Mesendoderm (in vitro differentiated cells): ENCODE data around the gene LRRC56.

Source experiments
- DNase-seq: peaks from one replicate; pipeline ENCODE4 v3.0.0; 2013
- H2AK5ac ChIP-seq: 2 replicates; pipeline ENCODE4 v1.6.1; 2013; ENCODE audit warnings: low read length, inconsistent platforms
- H2BK120ac ChIP-seq: 2 replicates; pipeline ENCODE4 v1.6.1; 2013; ENCODE audit warnings: low read depth, mild to moderate bottlenecking, low read length, moderate library complexity, mixed read lengths
- H2BK15ac ChIP-seq: replicated peaks from 2 replicates; pipeline ENCODE4 v1.6.1; 2013; ENCODE audit warnings: low read depth, mild to moderate bottlenecking, moderate library complexity
- H2BK5ac ChIP-seq: 2 replicates; pipeline ENCODE4 v1.6.1; 2013; ENCODE audit warnings: low read length, inconsistent platforms
- H3K18ac ChIP-seq: 2 replicates; pipeline ENCODE4 v1.6.1; 2013; ENCODE audit warnings: mild to moderate bottlenecking, low read length, mixed read lengths
- H3K23ac ChIP-seq: one replicate; pipeline ENCODE4 v1.6.1; 2013; ENCODE audit warnings: low read length
- H3K27ac ChIP-seq: 2 replicates; pipeline ENCODE4 v1.5.1; 2013; ENCODE audit warnings: low read depth, mild to moderate bottlenecking, inconsistent platforms, low read length, moderate library complexity
- H3K27me3 ChIP-seq: 2 replicates; pipeline ENCODE4 v1.6.1; 2013; ENCODE audit warnings: low read length, control low read depth, mild to moderate bottlenecking, inconsistent platforms; ENCODE audit not compliant: insufficient read depth, poor library complexity
- H3K36me3 ChIP-seq: 2 replicates; pipeline ENCODE4 v1.6.1; 2013; ENCODE audit warnings: low read length, inconsistent platforms; ENCODE audit not compliant: control insufficient read depth, insufficient read depth
- H3K4ac ChIP-seq: one replicate; pipeline ENCODE4 v1.6.1; 2013; ENCODE audit warnings: low read depth, mild to moderate bottlenecking, low read length, moderate library complexity
- H3K4me1 ChIP-seq: 2 replicates; pipeline ENCODE4 v1.6.1; 2013; ENCODE audit warnings: low read depth, low read length, inconsistent platforms; ENCODE audit not compliant: control insufficient read depth
- H3K4me2 ChIP-seq: 2 replicates; pipeline ENCODE4 v1.6.1; 2013; ENCODE audit warnings: low read length
- H3K4me3 ChIP-seq: 2 replicates; pipeline ENCODE4 v1.5.1; 2013; ENCODE audit warnings: mild to moderate bottlenecking, low read length
- H3K56ac ChIP-seq: one replicate; pipeline ENCODE4 v1.6.1; 2013; ENCODE audit warnings: low read length
- H3K79me1 ChIP-seq: 2 replicates; pipeline ENCODE4 v1.6.1; 2013; ENCODE audit warnings: low read length, inconsistent platforms
- H3K79me2 ChIP-seq: 2 replicates; pipeline ENCODE4 v1.6.1; 2013; ENCODE audit warnings: mild to moderate bottlenecking, low read length; ENCODE audit not compliant: control insufficient read depth, insufficient read depth
- H3K9ac ChIP-seq: 2 replicates; pipeline ENCODE4 v1.6.1; 2013; ENCODE audit warnings: low read length, inconsistent platforms
- H4K5ac ChIP-seq: one replicate; pipeline ENCODE4 v1.6.1; 2013; ENCODE audit warnings: low read length
- H4K8ac ChIP-seq: one replicate; pipeline ENCODE4 v1.6.1; 2013; ENCODE audit warnings: low read depth, mild to moderate bottlenecking, control low read depth, low read length, moderate library complexity
- WGBS: extraction: QIAGEN DNeasy Blood & Tissue Kit; methylation state at CpG from one replicate; pipeline ENCODE4 v1.1.7; 2013; ENCODE audit warnings: low lambda C conversion rate, missing lambda C conversion rate; ENCODE audit not compliant: insufficient coverage; ENCODE audit errors: extremely low coverage; 5-methylcytosine and 5-hydroxymethylcytosine counted together

LRRC56 gene

GRCh38 chr11:554428-555226 lies 17.3 kb downstream of the LRRC56 start:
- peaks cover 10% of the 10 kb centered on the region for H3K27me3 ChIP-seq
- no peak overlapping the region for H4K5ac ChIP-seq
- H3K4me2 ChIP-seq = peak overlapping the region; percentile 20
- H3K4me1 ChIP-seq = no peaks in the 10 kb centered on the region
- no peak overlapping the region for H2BK120ac ChIP-seq
- no peak overlapping the region for H3K9ac ChIP-seq
- H2BK15ac ChIP-seq = no peak overlapping the region
- peak; percentile 89 for DNase-seq
- H3K18ac ChIP-seq = no peak overlapping the region
- H3K79me2 ChIP-seq = no peaks in the 10 kb centered on the region
- no CpG with 5 or more reads among the region's 60 CpGs for WGBS
- H2BK5ac ChIP-seq = no peak overlapping the region
- no peak overlapping the region for H3K23ac ChIP-seq
- H3K4ac ChIP-seq = no peak overlapping the region
- H3K4me3 ChIP-seq = no peak overlapping the region
- H3K36me3 ChIP-seq = no peaks in the 10 kb centered on the region
- no peak overlapping the region for H3K56ac ChIP-seq
- no peak overlapping the region for H2AK5ac ChIP-seq
- H4K8ac ChIP-seq = no peak overlapping the region
- H3K79me1 ChIP-seq = no peaks in the 10 kb centered on the region
- H3K27ac ChIP-seq = no peak overlapping the region

- peak overlapping the region; percentile 79 for H3K56ac ChIP-seq
- no CpG with 5 or more reads among the region's 57 CpGs for WGBS
- no peak overlapping the region for H3K23ac ChIP-seq
- H3K4ac ChIP-seq = no peak overlapping the region
- no peak overlapping the region for H4K8ac ChIP-seq
- peak overlapping the region; percentile 24 for H3K4me3 ChIP-seq
- no peak overlapping the region for H2BK5ac ChIP-seq
- H3K18ac ChIP-seq = peak overlapping the region; percentile 6
- no peak for DNase-seq
- H3K79me1 ChIP-seq = no peaks in the 10 kb centered on the region
- no peak overlapping the region for H2AK5ac ChIP-seq
- peaks cover 10% of the 10 kb centered on the region for H3K27me3 ChIP-seq
- peak overlapping the region; percentile 63 for H3K9ac ChIP-seq
- H3K4me2 ChIP-seq = peak overlapping the region; percentile 70
- H3K27ac ChIP-seq = no peak overlapping the region
- no peak overlapping the region for H2BK15ac ChIP-seq
- no peaks in the 10 kb centered on the region for H3K4me1 ChIP-seq
- H3K79me2 ChIP-seq = no peaks in the 10 kb centered on the region
- no peak overlapping the region for H4K5ac ChIP-seq
- H2BK120ac ChIP-seq = no peak overlapping the region
- no peaks in the 10 kb centered on the region for H3K36me3 ChIP-seq
Observed at GRCh38 chr11:555227-555779, 18.0 kb downstream of the LRRC56 start.

DNA sequence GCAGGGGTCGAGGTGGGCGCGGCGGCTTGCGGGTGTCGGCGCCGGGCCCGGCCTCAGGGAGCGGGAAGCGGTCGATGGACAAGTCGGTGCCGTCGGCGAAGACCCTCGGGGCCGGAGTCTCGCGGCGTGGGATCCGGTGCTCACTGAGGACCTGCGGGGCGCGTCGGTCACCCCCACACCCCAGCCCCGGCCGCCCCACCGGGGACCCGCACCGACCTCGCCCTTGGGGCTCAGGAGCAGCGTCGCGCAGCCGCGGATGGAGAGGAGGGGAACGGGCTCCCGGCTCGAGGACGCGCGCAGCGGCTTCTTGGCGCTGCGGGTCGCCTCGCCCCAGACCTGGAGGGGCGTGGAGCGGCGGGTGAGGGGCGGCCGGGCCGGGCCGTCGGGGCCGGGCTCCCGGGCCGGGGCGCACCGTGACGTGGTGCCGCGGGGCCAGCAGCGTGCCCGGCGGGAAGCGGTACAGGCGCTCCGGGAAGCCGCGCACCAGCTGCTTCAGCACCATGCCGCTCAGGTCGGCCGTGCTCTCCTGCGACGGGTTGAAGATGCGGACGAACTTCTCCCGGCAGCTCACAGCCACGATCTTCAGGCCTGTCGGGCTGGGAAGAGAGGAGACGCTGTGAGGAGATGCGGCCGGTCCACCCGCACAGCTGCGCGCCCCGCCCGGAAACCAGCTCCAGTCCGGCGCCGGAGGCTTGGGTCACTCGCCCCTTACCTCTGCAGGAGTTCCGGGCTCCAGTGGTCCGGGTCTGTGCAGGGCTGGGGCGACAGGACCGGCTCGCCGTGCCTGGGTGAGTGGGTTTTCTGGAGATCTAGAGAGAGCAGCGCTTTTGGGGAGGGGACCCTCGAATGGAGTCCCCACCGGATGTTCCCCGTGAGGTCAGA lies 18.7 kb downstream of the LRRC56 start:
- H3K4ac ChIP-seq = no peak overlapping the region
- no peaks in the 10 kb centered on the region for H3K36me3 ChIP-seq
- H3K79me2 ChIP-seq = no peaks in the 10 kb centered on the region
- peak overlapping the region; percentile 79 for H3K56ac ChIP-seq
- no peak overlapping the region for H4K8ac ChIP-seq
- peak overlapping the region; percentile 0 for H3K9ac ChIP-seq
- H3K18ac ChIP-seq = peak overlapping the region; percentile 6
- peak overlapping the region; percentile 29 for H3K4me2 ChIP-seq
- no peak overlapping the region for H2BK120ac ChIP-seq
- H2BK5ac ChIP-seq = no peak overlapping the region
- H3K4me1 ChIP-seq = no peaks in the 10 kb centered on the region
- DNase-seq = peak; percentile 49
- peaks cover 10% of the 10 kb centered on the region for H3K27me3 ChIP-seq
- H3K4me3 ChIP-seq = no peak overlapping the region
- no CpG with 5 or more reads among the region's 104 CpGs for WGBS
- H3K23ac ChIP-seq = no peak overlapping the region
- H2AK5ac ChIP-seq = no peak overlapping the region
- H3K27ac ChIP-seq = no peak overlapping the region
- no peak overlapping the region for H2BK15ac ChIP-seq
- no peak overlapping the region for H4K5ac ChIP-seq
- no peaks in the 10 kb centered on the region for H3K79me1 ChIP-seq

DNA sequence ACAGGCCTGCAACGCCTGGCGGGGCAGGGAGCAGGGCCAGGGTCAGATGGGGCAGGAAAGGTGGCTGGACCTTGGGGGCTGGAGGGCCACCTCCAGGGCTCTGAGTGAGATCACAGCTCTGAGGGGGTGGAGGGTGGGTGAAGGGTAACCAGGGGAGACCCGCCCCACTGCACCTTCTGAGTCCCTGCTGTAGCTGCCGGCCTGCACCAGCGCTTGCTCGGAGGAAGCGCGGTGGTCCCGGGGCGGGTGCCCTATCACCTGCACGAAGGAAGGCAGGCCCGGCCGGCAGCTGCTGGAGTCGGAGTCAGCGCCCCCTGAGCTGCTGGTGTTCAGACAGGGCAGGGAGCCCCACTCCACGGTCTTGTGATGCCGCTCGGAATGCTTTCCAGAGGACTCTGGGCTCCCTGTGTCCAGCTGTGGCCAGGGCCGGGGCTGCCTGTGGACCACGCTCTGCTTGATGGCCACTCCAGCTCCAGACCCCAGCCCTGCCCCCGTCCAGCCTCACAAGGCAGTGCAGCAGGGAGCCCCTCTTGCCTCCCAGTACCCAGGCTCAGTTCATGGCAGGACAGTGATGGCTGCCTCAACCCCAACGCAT lies 19.4 kb downstream of the LRRC56 start:
- H2BK15ac ChIP-seq = no peak overlapping the region
- no peak overlapping the region for H3K23ac ChIP-seq
- no peak overlapping the region for H2AK5ac ChIP-seq
- H2BK120ac ChIP-seq = no peak overlapping the region
- H3K4me1 ChIP-seq = no peaks in the 10 kb centered on the region
- H3K4me2 ChIP-seq = no peak overlapping the region
- H3K36me3 ChIP-seq = no peaks in the 10 kb centered on the region
- H4K8ac ChIP-seq = no peak overlapping the region
- no peak for DNase-seq
- H3K4ac ChIP-seq = no peak overlapping the region
- no peak overlapping the region for H4K5ac ChIP-seq
- no peak overlapping the region for H3K27ac ChIP-seq
- peaks cover 2% of the 10 kb centered on the region for H3K79me1 ChIP-seq
- no peak overlapping the region for H3K9ac ChIP-seq
- H3K27me3 ChIP-seq = peaks cover 10% of the 10 kb centered on the region
- H3K56ac ChIP-seq = peak overlapping the region; percentile 79
- no peak overlapping the region for H3K18ac ChIP-seq
- WGBS = no CpG with 5 or more reads among the region's 22 CpGs
- H2BK5ac ChIP-seq = no peak overlapping the region
- H3K4me3 ChIP-seq = no peak overlapping the region
- no peaks in the 10 kb centered on the region for H3K79me2 ChIP-seq

DNA sequence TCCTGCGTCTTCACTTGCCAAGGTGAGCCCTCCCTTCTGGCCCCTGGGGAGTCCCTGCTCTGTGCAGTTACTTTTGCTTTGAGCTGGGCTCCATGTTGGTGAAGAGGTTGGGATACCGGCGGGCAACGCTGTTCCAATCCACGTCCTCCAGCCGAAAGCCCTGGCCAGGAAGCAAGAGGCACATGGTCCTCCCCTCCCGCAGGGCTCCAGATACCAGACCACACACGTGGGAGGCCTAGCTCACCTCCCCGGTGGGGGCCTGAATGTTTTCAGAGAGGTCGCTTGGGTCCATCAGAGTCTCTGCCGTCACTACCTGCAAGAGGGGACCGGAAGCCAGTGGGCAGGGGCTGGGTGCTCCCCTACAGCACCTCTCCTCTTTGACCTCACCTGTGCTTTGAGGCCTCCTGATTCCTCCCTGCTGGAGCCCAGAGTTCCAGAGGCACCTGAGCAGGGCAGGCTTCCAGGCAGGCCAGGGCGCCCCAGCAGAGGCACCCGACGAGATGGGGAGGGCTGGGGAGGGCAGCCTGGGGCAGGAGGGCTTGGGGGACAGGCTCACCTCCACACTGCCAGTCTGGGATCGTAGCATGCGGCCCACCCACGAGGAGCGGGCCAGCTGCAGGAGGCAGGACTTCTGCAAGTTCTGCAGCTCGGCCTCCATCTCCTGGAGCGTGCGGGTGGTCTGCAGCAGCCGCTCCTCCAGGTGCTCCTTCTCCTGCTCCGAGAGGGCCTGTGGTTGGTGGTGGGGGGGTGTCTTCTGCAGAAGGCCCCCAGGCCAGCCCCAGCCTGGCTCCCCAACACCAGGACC lies 20.2 kb downstream of the LRRC56 start:
- H3K27me3 ChIP-seq = peaks cover 10% of the 10 kb centered on the region
- H4K5ac ChIP-seq = no peak overlapping the region
- H3K4me3 ChIP-seq = no peak overlapping the region
- no peaks in the 10 kb centered on the region for H3K4me1 ChIP-seq
- H3K9ac ChIP-seq = no peak overlapping the region
- no CpG with 5 or more reads among the region's 24 CpGs for WGBS
- H3K4me2 ChIP-seq = no peak overlapping the region
- peaks cover 2% of the 10 kb centered on the region for H3K79me1 ChIP-seq
- no peak overlapping the region for H2BK15ac ChIP-seq
- no peak overlapping the region for H2BK120ac ChIP-seq
- DNase-seq = no peak
- H2BK5ac ChIP-seq = no peak overlapping the region
- H3K23ac ChIP-seq = no peak overlapping the region
- no peak overlapping the region for H4K8ac ChIP-seq
- H3K36me3 ChIP-seq = no peaks in the 10 kb centered on the region
- no peak overlapping the region for H3K18ac ChIP-seq
- no peak overlapping the region for H2AK5ac ChIP-seq
- no peaks in the 10 kb centered on the region for H3K79me2 ChIP-seq
- H3K27ac ChIP-seq = no peak overlapping the region
- H3K56ac ChIP-seq = no peak overlapping the region
- no peak overlapping the region for H3K4ac ChIP-seq
